ENCODE measurements around the gene OR10H3. TPM values are rescaled to one million over a fixed set of nuclear protein-coding genes. Genes with fewer than 3 reads are reported as not detected.

Gene OR10H3
- total and polyA plus RNA-seq, 3 experiments from 2014 or later: not detected

Other genes with a start within 250 kb of the OR10H3 start
- gene CYP4F22, start 229.5 kb upstream of the OR10H3 start, total RNA-seq: under 1 TPM; 0.71 to 0.79 TPM
- 5.1 TPM for gene CYP4F22, start 229.5 kb upstream of the OR10H3 start, polyA plus RNA-seq
- gene CYP4F8, start 122.8 kb upstream of the OR10H3 start, total RNA-seq: not detected
- gene CYP4F8, start 122.8 kb upstream of the OR10H3 start, polyA plus RNA-seq: not detected
- gene CYP4F3, start 97.1 kb upstream of the OR10H3 start, total RNA-seq: under 1 TPM; 0.16 to 0.28 TPM
- gene CYP4F3, start 97.1 kb upstream of the OR10H3 start, polyA plus RNA-seq: not detected
- 1 to 10 TPM in 1 of 2 experiments, under 1 TPM in 1; 0.93 to 1.3 TPM for gene CYP4F12, start 64.9 kb upstream of the OR10H3 start, total RNA-seq
- gene CYP4F12, start 64.9 kb upstream of the OR10H3 start, polyA plus RNA-seq: not detected
- gene OR10H2, start 10.0 kb upstream of the OR10H3 start, total RNA-seq: not detected
- gene OR10H2, start 10.0 kb upstream of the OR10H3 start, polyA plus RNA-seq: not detected
- gene OR10H5, start 49.7 kb downstream of the OR10H3 start, total RNA-seq: not detected
- gene OR10H5, start 49.7 kb downstream of the OR10H3 start, polyA plus RNA-seq: not detected
- gene OR10H1, start 77.7 kb downstream of the OR10H3 start, total RNA-seq: not detected
- gene OR10H1, start 77.7 kb downstream of the OR10H3 start, polyA plus RNA-seq: not detected
- gene CYP4F2, start 160.1 kb downstream of the OR10H3 start, total RNA-seq: not detected
- not detected for gene CYP4F2, start 160.1 kb downstream of the OR10H3 start, polyA plus RNA-seq
- not detected for gene CYP4F11, start 196.5 kb downstream of the OR10H3 start, total RNA-seq
- not detected for gene CYP4F11, start 196.5 kb downstream of the OR10H3 start, polyA plus RNA-seq
- not detected for gene OR10H4, start 211.0 kb downstream of the OR10H3 start, total RNA-seq
- not detected for gene OR10H4, start 211.0 kb downstream of the OR10H3 start, polyA plus RNA-seq